NCI-H1930 (cell line): Measurements from ENCODE around the gene ZDHHC11.
"Not testable (repeated sequence)": the region's sequence is repeated elsewhere in the genome, so short reads cannot be mapped to it uniquely, and the experiment has no call there.

Experiments used
- DNase-seq, 2 experiments: peaks; one replicate each; lab custom pipeline; 2025; lab: John Stamatoyannopoulos, UW

The ZDHHC11 gene

GRCh38 chr5:747303-747844 is 103.4 kb downstream of the ZDHHC11 start:
- DNase-seq, result not testable (repeated sequence)

GRCh38 chr5:746258-746761 is 104.5 kb downstream of the ZDHHC11 start:
- no peak for DNase-seq
